Measurements from ENCODE around the gene HDLBP. TPM values are rescaled to one million over a fixed set of nuclear protein-coding genes. Genes with fewer than 3 reads are reported as not detected.
A peak's percentile ranks its signal among the peaks of the same experiment; 100 is the strongest.
"Not testable (repeated sequence)": the region's sequence is repeated elsewhere in the genome, so short reads cannot be mapped to it uniquely, and the experiment has no call there.

Gene HDLBP
- polyA plus RNA-seq, 6 donors from 2014 or later: 10.0 to 54.7 (median 28.7) TPM

DNA sequence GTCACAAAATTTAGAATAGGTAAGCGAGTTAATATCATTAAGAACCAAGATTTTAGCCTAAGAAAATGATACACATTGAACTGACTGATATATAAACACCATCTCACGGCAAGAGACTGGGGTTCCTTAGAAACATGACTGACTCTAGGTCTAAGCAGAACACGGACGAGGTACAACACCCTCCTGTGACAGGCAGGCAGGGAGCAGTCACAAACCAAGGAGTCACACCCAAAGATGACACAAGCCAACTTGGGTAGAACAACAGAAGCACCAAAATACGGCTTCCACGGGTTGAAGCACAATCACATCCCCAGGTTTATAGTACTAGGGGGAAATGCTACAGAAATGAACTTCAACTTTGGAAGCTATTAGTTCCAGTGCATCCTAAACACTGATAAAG lies 24.3 kb downstream of the HDLBP start:
- Mint-ChIP-seq H3K9me3 (no peaks in the 10 kb centered on the region), H3K27me3 (no peaks in the 10 kb centered on the region), H3K4me1 (peaks cover 28 to 45% (median 37%) of the 10 kb centered on the region in 3 donors), H3K36me3 (peaks cover 6% of the 10 kb centered on the region in 2 donors), H3K27ac (no peak overlapping the region), H3K4me3 (no peak overlapping the region)
- no peak for DNase-seq
- no peak for ATAC-seq (ENCODE audit: low read depth in 2 of 2)

DNA sequence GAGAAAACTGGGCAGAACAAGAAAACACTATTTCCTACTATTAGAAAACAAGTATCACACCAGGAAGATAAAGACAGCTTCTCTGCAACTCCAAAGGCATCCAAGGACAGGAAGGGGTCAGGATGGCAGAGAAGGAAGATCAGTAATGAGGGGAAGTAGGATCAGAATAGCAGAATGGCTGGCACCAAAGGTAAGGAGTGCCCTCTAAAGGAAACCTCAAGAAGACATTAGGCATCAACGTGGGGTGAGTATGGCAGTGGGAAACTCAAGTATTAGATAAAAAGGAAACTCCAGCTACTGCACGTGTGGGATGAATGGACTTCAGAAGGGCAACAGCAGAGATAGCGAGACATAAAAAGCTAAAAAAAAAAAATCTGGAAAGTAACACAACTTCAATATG lies 25.9 kb downstream of the HDLBP start:
- ATAC-seq (ENCODE audit: low read depth in 2 of 2) (no peak), DNase-seq (no peak)
- Mint-ChIP-seq H3K36me3 (peaks cover 6% of the 10 kb centered on the region in 2 donors), H3K4me1 (peaks cover 24 to 46% (median 35%) of the 10 kb centered on the region in 3 donors), H3K27ac (peak overlapping the region in 3 of 6 donors; percentile 33 to 65 (median 36)), H3K4me3 (no peak overlapping the region), H3K27me3 (no peaks in the 10 kb centered on the region), H3K9me3 (no peaks in the 10 kb centered on the region)

DNA sequence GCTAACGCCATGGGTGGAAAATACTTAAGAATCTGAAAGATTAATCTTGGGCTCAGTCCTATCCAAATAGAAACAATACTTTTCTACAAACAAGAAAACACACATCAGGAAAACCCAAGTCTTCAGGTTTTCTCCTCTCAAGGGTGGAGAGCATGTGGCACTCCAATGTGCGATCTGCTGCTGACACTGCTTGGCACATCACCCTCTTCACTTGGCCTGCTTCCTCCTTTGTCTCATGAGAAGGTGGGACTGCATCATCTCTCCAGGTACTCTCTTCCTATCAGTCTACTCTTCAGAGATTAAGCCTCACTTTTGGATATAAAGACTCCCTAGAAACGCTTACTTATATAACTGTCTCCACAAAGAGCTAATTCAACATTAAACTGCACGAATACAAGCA lies 26.4 kb downstream of the HDLBP start:
- Mint-ChIP-seq H3K27me3 (no peaks in the 10 kb centered on the region), H3K36me3 (peaks cover 6% of the 10 kb centered on the region in 2 donors), H3K4me1 (peaks cover 27 to 44% (median 35%) of the 10 kb centered on the region in 3 donors), H3K27ac (peak overlapping the region in 1 of 6 donors; percentile 47), H3K9me3 (no peaks in the 10 kb centered on the region), H3K4me3 (no peak overlapping the region)
- ATAC-seq (ENCODE audit: low read depth in 2 of 2): no peak
- no peak for DNase-seq

DNA sequence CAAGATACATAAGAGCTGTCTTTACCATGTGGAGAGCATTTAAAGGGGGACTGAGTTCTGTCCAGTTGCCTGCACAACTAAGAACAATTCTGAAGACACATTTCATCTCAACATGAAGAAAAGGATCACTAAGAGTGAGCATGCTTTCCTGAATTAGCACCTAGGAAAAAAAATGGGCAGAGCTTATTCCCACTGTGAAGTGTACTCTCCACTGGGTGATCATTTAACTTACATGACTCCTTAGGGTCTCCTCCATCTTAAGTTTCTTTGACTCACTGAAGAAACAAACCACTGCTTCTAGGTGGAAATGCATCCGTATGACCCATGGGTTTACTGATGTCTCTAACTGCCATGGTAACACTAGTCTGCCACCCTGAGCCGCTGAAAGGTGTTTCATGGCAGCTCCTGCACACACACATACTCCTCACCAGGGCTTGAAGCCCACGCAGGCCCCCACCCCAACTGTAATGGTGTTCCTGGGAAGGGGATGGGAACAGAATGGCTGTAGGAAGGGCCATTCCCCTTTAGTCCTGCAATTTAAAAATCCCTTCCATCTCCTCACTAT lies 27.1 kb downstream of the HDLBP start:
- peaks cover 28 to 42% (median 35%) of the 10 kb centered on the region in 3 donors for H3K4me1 Mint-ChIP-seq
- H3K27me3 Mint-ChIP-seq: no peaks in the 10 kb centered on the region
- H3K9me3 Mint-ChIP-seq: no peaks in the 10 kb centered on the region
- DNase-seq: no peak
- H3K27ac Mint-ChIP-seq: peak overlapping the region in 4 of 6 donors; percentile 39 to 71 (median 50)
- H3K36me3 Mint-ChIP-seq: peaks cover 6% of the 10 kb centered on the region in 2 donors
- ATAC-seq (ENCODE audit: low read depth in 2 of 2): no peak
- H3K4me3 Mint-ChIP-seq: no peak overlapping the region

DNA sequence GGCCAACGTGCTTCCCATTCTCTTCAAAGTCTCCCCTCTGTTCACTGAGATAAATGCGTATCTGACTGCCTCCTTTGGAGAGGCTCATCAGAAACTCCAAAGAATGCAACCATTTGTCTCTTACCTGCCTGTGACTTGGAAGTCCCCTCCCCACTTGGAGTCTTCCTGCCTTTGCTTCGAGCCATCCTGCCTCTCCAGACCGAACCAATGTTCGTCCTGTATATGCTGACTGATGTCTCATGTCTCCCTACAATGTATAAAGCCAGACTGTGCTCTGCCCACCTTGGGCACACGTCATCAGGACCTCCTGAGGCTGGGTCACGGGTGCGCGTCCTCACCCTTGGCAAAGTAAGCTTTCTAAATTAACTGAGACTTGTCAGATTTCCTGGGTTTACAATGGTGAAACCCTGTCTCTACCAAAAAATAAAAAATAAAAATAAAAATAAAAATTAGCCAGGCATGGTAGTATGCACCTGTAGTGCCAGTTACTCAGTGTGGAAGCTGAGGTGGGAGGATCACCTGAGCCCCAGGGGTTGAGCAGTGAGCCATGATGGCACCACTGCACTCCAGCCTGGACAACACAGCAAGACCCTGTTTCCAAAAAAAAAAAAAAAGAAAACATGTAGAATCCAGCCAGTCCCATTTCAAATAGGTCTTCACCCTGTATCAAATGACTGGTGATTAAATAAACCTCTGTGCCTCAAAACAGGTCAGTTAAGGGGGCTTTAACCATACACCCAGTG lies 29.0 kb downstream of the HDLBP start:
- peaks cover 6% of the 10 kb centered on the region in 2 donors for H3K36me3 Mint-ChIP-seq
- DNase-seq (no peak), ATAC-seq (ENCODE audit: low read depth in 2 of 2) (no peak)
- H3K27ac Mint-ChIP-seq: peak overlapping the region in 1 of 6 donors; percentile 48
- no peak overlapping the region for H3K4me3 Mint-ChIP-seq
- no peaks in the 10 kb centered on the region for H3K9me3 Mint-ChIP-seq
- no peaks in the 10 kb centered on the region for H3K27me3 Mint-ChIP-seq
- H3K4me1 Mint-ChIP-seq: peaks cover 28 to 39% (median 34%) of the 10 kb centered on the region in 3 donors

DNA sequence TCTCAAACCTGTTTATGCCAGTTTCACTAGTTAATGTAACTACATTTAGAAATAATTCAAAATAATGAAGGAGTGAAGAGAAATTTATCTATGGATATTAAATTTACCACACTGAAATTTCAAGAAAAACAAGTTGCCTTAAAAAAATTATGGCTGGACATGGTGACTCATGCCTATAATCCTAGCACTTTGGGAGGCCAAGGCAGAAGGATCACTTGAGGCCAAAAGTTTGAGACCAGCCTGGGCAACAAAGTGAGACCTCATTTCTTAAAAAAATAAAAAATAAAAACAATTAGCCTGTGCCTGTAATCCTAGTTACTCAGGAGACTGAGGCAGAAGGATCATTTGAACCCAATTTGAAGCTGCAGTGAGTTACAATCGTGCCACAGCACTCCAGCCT lies 29.9 kb downstream of the HDLBP start:
- no peaks in the 10 kb centered on the region for H3K27me3 Mint-ChIP-seq
- ATAC-seq (ENCODE audit: low read depth in 2 of 2) (no peak), DNase-seq (no peak)
- no peaks in the 10 kb centered on the region for H3K9me3 Mint-ChIP-seq
- H3K27ac Mint-ChIP-seq: no peak overlapping the region
- H3K4me1 Mint-ChIP-seq: peaks cover 28 to 39% (median 31%) of the 10 kb centered on the region in 3 donors
- no peak overlapping the region for H3K4me3 Mint-ChIP-seq
- H3K36me3 Mint-ChIP-seq: peaks cover 6% of the 10 kb centered on the region in 2 donors

DNA sequence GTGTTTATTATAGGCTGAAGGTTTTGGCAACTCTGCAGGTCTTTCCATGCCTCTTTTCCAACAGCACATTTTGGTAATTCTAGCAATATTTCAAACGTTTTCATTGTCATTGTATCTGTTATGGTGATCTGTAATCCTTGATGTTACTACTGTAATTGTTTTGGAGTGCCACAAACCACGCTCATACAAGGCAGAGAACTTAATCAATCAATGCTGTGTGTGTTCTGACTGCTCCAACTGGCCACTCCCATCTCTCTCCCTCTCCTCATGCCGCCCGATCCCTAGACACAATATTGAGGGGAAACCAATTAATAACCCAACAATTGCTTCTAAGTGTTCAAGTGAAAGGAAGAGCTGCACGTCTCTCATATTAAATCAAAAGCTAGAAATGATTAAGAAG lies 32.9 kb downstream of the HDLBP start:
- no peak overlapping the region for H3K4me3 Mint-ChIP-seq
- H3K36me3 Mint-ChIP-seq: no peaks in the 10 kb centered on the region
- ATAC-seq (ENCODE audit: low read depth in 2 of 2) (no peak), DNase-seq (no peak)
- H3K4me1 Mint-ChIP-seq: peaks cover 15 to 26% (median 21%) of the 10 kb centered on the region in 3 donors
- H3K27ac Mint-ChIP-seq: peak overlapping the region in 3 of 6 donors; percentile 18 to 64 (median 45)
- H3K9me3 Mint-ChIP-seq: no peaks in the 10 kb centered on the region
- H3K27me3 Mint-ChIP-seq: no peaks in the 10 kb centered on the region

DNA sequence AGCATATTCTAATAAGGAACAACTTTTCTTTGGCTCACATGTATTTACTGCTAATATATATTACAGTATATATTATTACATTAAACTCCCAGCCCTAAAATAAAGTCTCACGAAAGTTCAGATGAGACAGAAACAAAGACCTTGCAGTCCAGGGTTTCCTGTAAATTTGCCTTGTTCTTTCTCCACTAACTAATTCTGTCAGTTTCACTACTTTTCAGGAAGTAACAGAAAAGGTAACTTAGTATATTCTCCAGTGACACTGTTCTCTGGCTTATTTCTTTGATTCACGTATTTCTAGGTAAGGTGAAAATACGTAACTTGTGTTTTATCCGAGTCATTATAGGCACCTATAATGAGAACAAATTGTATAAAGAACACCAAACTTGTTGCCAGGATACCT lies 35.2 kb downstream of the HDLBP start:
- no peak for DNase-seq
- H3K4me1 Mint-ChIP-seq: peaks cover 14 to 25% (median 21%) of the 10 kb centered on the region in 3 donors
- no peak for ATAC-seq (ENCODE audit: low read depth in 2 of 2)
- no peaks in the 10 kb centered on the region for H3K27me3 Mint-ChIP-seq
- H3K4me3 Mint-ChIP-seq: no peak overlapping the region
- peaks cover 2 to 7% (median 4%) of the 10 kb centered on the region in 7 donors for H3K9me3 Mint-ChIP-seq
- H3K36me3 Mint-ChIP-seq: peaks cover 0 to 6% of the 10 kb centered on the region in 2 donors
- no peak overlapping the region for H3K27ac Mint-ChIP-seq

DNA sequence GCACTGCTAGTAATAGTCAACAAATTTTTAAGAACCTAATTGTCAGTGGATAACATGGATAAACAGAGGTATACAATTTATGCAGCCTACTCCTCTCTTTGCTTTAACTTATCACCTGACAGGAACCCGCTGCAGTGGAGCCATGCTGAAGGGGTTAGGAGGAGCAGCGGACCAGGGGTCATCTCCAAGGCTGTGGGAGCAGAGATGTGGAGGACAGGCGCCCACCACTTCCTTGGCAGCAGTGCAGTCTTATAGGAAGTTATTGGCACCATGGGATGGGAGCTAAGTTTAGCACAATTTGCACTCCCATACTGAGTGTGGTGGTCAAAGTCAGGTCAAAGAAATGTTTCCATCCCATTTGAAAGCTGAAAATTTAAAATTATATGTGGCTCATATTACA lies 35.6 kb downstream of the HDLBP start:
- Mint-ChIP-seq H3K4me3 (no peak overlapping the region), H3K4me1 (peaks cover 14 to 29% (median 21%) of the 10 kb centered on the region in 3 donors), H3K27me3 (no peaks in the 10 kb centered on the region), H3K36me3 (peaks cover 0 to 11% of the 10 kb centered on the region in 2 donors), H3K27ac (no peak overlapping the region), H3K9me3 (peaks cover 4 to 12% (median 6%) of the 10 kb centered on the region in 7 donors)
- ATAC-seq (ENCODE audit: low read depth in 2 of 2): no peak
- no peak for DNase-seq

DNA sequence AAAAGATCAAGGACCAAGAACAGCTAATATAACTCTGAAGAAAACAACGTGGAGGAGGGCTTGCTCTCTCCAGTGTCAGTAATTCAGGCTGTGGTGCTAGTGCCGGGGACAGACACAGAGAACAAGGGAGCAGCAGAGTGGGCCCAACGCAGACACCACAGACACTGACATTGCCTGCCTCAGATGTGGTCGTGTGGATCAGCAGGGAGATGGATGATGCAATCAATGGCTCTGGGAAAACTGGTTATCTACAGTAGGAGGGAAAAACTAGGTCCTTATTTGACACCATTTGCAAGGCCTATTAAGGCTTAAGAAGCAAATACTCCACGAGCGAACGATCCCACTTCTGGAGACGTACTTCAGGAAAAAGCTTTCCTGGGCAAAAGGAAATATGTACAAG lies 36.1 kb downstream of the HDLBP start:
- Mint-ChIP-seq H3K36me3 (peaks cover 0 to 11% of the 10 kb centered on the region in 2 donors), H3K27ac (no peak overlapping the region), H3K4me1 (peaks cover 14 to 33% (median 24%) of the 10 kb centered on the region in 3 donors), H3K9me3 (peaks cover 4 to 12% (median 6%) of the 10 kb centered on the region in 7 donors), H3K4me3 (no peak overlapping the region), H3K27me3 (no peaks in the 10 kb centered on the region)
- ATAC-seq (ENCODE audit: low read depth in 2 of 2): no peak
- no peak for DNase-seq

DNA sequence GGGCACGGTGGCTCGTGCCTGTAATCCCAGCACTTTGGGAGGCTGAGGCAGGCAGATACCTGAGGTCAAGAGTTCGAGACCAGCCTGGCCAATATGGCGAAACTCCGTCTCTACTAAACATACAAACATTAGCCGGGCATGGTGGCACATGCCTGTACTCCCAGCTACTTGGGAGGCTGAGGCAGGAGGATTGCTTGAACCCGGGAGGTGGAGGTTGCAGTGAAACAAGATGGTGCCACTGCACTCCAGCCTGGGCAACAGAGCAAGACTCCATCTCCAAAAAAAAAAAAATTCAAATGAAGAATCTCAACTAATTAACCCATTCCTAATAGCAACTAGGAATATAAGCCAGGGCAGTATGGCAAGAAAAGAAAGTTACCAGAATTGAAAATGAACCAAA lies 37.2 kb downstream of the HDLBP start:
- peaks cover 23 to 44% (median 29%) of the 10 kb centered on the region in 3 donors for H3K4me1 Mint-ChIP-seq
- ATAC-seq (ENCODE audit: low read depth in 2 of 2); DNase-seq; H3K4me3 Mint-ChIP-seq; H3K27me3 Mint-ChIP-seq: not testable (repeated sequence)
- peaks cover 0 to 11% of the 10 kb centered on the region in 2 donors for H3K36me3 Mint-ChIP-seq
- H3K27ac Mint-ChIP-seq: peak overlapping the region in 1 of 6 donors; percentile 37
- H3K9me3 Mint-ChIP-seq: peaks cover 4 to 12% (median 6%) of the 10 kb centered on the region in 7 donors

DNA sequence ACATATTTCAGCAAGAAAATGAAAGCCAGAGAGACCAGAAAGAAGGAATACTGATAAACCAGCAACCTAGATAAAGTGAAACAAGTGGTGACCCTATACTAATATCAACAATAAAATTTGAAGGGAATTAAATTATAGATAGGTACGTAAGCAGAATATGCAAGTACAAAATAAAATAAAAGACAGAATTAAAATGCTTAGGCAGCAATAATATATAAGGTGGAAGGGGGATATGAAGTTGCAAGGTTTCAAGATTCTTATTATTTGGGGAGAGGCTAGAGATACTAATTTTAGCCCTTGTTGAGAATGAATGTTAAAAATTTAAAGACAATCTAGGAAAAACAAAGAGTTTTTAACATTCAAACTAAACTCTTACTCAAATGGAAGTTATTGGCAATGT lies 39.6 kb downstream of the HDLBP start:
- peaks cover 0 to 11% of the 10 kb centered on the region in 2 donors for H3K36me3 Mint-ChIP-seq
- H3K27ac Mint-ChIP-seq: no peak overlapping the region
- no peak for DNase-seq
- H3K4me1 Mint-ChIP-seq: peaks cover 31 to 47% (median 37%) of the 10 kb centered on the region in 3 donors
- no peak for ATAC-seq (ENCODE audit: low read depth in 2 of 2)
- H3K4me3 Mint-ChIP-seq: no peak overlapping the region
- no peaks in the 10 kb centered on the region for H3K27me3 Mint-ChIP-seq
- H3K9me3 Mint-ChIP-seq: peaks cover 4 to 12% (median 6%) of the 10 kb centered on the region in 7 donors

DNA sequence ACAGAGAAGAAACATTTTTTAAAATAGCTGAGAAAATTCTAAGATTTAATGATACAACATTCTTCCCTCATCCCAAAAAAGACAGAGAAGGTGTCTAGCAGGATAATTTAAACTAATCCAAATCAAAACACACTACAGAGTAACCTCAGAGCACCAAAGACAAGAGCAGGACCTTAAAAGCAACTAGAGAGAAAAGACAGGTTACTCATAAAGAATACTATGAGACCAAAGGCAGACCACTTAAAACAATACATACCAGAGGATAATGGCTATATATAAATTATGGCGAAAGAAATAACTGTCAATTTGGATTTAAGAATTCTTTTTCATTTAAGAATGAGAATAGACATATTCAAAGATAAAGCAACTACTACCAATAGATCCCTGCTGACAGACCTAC lies 40.0 kb downstream of the HDLBP start:
- H3K27ac Mint-ChIP-seq: no peak overlapping the region
- peak overlapping the region in 1 of 8 donors; percentile 80 for H3K4me3 Mint-ChIP-seq
- no peaks in the 10 kb centered on the region for H3K27me3 Mint-ChIP-seq
- peaks cover 34 to 50% (median 41%) of the 10 kb centered on the region in 3 donors for H3K4me1 Mint-ChIP-seq
- DNase-seq: no peak
- peaks cover 4 to 12% (median 6%) of the 10 kb centered on the region in 7 donors for H3K9me3 Mint-ChIP-seq
- ATAC-seq (ENCODE audit: low read depth in 2 of 2): no peak
- H3K36me3 Mint-ChIP-seq: peaks cover 0 to 11% of the 10 kb centered on the region in 2 donors

DNA sequence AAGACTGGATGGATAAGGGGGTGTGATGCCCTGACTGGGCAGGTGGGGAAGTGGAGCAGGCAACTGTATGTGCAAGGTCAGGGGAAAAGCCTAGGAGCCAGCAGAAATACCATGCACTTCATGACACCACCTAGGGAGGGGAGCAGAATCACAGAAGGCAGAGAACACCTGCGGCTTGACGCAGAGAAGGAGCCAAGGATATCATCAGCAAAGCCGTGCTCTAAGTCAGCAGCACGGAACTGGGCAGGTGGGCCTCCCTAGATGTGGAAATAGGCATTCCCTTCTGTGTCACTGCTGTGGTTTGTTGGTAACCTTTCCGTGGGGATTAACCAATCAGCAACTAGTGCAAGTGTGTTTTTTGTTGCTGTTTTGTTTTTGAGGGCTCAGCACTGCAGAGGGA lies 41.3 kb downstream of the HDLBP start:
- peaks cover 0 to 11% of the 10 kb centered on the region in 2 donors for H3K36me3 Mint-ChIP-seq
- H3K9me3 Mint-ChIP-seq: peaks cover 4 to 12% (median 6%) of the 10 kb centered on the region in 7 donors
- peaks cover 33 to 42% (median 42%) of the 10 kb centered on the region in 3 donors for H3K4me1 Mint-ChIP-seq
- H3K4me3 Mint-ChIP-seq: peak overlapping the region in 4 of 8 donors; percentile 14 to 90 (median 64)
- ATAC-seq (ENCODE audit: low read depth in 2 of 2): no peak
- H3K27ac Mint-ChIP-seq: peak overlapping the region in 5 of 6 donors; percentile 0 to 75 (median 54)
- H3K27me3 Mint-ChIP-seq: no peaks in the 10 kb centered on the region
- no peak for DNase-seq

All from naive B cell (primary cell).